ENCODE data around the gene DRC1. TPM values are rescaled to one million over a fixed set of nuclear protein-coding genes. Genes with fewer than 3 reads are reported as not detected.
A peak's percentile ranks its signal among the peaks of the same experiment; 100 is the strongest.
"Not testable (repeated sequence)": the region's sequence is repeated elsewhere in the genome, so short reads cannot be mapped to it uniquely, and the experiment has no call there.

Gene DRC1
- total RNA-seq: under 1 TPM in 1 of 2 donors, not detected in 1; 0.17 TPM

DNA sequence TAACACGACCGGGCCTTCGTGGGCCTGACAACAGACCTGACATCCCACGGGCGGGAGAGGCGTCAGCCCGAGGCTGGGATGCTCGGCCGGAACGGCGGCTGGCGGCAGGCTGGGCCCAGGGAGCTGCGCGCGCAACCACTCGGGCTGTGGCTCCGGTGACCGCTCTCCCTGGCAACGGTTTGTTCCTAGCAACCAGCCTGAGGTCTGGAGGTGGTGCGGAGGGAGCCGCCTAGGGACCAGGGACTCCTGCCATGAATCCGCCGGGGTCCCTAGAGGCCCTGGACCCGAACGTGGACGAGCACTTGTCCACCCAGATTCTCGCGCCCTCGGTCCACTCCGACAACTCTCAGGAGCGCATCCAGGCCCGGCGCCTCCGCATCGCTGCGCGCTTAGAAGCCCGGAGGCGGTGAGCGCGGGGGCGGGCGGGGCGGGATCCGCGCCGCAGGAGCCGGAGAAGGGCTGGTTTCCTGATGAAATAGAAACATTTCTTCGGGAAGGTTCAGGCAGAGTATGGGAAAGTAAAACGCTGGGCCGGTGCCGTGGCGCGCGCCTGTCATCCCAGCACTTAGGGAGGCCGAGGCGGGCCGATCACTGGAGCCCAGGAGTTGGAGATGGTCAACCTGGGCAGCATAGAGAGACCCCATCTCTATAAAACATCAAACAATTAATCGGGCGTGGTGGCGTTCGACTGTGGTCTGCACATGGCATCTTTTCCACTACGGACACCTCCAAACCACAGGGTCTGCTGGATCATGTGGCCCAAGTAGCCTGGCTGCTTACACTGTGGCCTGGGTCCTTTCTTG is at the start of gene DRC1:
DRC1 (plus strand) TSS at position 182 of the 803 bp plus-strand sequence; CDS start at position 252, 70 bp downstream.
- Mint-ChIP-seq H3K27ac (no peak within 1 kb of the TSS), H3K36me3 (ENCODE audit: insufficient read depth in 2 of 2) (no peaks in the 10 kb centered on the region), H3K4me1 (ENCODE audit: low read depth) (peaks cover 11% of the 10 kb centered on the region), H3K9me3 (no peaks in the 10 kb centered on the region), H3K27me3 (ENCODE audit: low read depth) (no peaks in the 10 kb centered on the region), H3K4me3 (peak within 1 kb of the TSS in 1 of 2 donors; percentile 19)
- DNase-seq (peak; percentile 24 to 38), ATAC-seq (replicated peaks in 1 of 2) (peak; percentile 39 to 41)

DNA sequence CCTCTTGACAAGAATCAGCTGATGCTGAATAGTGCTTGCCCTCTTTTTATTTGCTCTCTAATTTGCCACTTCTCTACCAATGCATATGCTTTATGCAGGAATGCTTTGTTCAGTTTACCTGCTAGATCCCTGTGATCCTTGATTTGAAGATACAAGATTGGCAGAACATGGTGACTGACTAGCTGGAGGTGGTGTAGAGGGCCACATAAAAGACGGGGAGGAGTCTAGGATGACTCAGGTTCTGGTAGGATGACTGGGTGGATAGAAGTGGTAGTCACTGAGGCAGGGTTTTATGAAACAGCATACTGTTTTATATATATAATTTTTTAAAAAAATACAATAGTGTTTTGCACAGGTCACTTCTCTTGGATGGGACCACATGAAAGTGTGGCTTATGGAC is 48.8 kb upstream of the DRC1 start:
- Mint-ChIP-seq H3K4me1 (ENCODE audit: low read depth) (peaks cover 82% of the 10 kb centered on the region), H3K9me3 (no peaks in the 10 kb centered on the region), H3K27ac (no peak overlapping the region), H3K27me3 (ENCODE audit: low read depth) (no peaks in the 10 kb centered on the region), H3K36me3 (ENCODE audit: insufficient read depth in 2 of 2) (peaks cover 1 to 6% of the 10 kb centered on the region in 2 donors), H3K4me3 (no peak overlapping the region)
- peak; percentile 47 to 62 for DNase-seq
- ATAC-seq (replicated peaks in 1 of 2): peak; percentile 99

DNA sequence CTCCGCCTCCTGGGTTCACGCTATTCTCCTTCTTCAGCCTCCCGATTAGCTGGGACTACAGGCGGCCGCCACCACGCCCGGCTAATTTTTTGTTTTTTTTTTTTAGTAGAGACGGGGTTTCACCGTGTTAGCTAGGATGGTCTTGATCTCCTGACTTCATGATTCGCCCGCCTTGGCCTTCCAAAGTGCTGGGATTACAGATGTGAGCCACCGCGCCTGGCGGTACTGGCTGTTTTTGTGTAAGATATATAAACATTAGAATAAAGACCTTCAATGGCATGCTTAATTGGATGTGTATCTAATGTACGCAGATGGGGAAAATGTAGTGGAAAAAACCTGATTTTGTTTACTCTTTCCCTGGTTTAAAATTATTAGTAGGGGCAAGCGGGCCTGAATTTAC is 47.3 kb upstream of the DRC1 start:
- H3K27ac Mint-ChIP-seq; H3K9me3 Mint-ChIP-seq; H3K36me3 Mint-ChIP-seq (ENCODE audit: insufficient read depth in 2 of 2); ATAC-seq (replicated peaks in 1 of 2); H3K27me3 Mint-ChIP-seq (ENCODE audit: low read depth); DNase-seq; H3K4me3 Mint-ChIP-seq: not testable (repeated sequence)
- peaks cover 82% of the 10 kb centered on the region for H3K4me1 Mint-ChIP-seq (ENCODE audit: low read depth)

DNA sequence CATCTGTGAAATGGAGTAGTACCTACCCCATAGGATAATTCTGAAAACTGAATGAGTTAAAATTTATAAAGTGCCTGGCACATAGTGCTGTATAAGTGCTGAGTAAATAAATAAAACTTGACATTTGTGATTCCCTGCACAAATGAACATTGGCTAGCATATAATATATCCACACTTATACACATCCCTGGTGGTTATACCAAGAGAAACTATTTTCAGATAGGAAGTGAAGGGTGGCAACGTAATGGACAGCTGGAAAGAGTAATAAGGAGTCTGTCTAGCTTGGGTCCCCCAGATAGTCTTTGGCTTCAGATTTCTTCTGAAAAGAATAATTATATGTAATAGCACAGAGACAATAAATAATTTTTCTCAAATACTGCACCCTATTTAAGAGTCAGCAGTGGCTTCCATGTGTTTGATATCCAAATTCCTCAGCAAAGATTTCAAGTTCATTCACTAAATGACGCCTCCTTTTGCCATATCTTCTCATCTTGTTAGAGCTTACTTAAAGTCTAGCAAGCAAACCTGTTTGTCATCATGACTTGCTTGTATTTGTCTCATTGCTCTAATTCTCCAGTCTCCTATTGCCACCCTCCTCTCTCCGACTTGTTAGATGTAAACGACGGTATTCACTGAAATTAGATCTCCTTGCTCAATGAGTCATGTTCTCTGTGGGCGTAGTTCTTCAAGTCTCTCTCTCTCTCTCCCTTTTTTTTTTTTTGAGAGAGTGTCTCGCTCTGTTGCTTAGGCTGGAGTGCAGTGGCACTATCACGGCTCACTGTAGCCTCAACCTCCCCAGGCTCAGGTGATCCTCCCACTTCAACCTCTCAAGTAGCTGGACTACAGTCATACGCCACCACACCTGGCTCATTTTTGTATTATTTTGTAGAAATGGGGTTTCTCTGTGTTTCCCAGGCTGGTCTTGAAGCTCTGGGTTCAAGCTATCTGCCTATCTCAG is 46.4 kb upstream of the DRC1 start:
- DNase-seq (peak in 1 of 2 donors; percentile 27), ATAC-seq (replicated peaks in 1 of 2) (peak; percentile 31 to 54)
- Mint-ChIP-seq H3K36me3 (ENCODE audit: insufficient read depth in 2 of 2) (peaks cover 1 to 6% of the 10 kb centered on the region in 2 donors), H3K27ac (no peak overlapping the region), H3K27me3 (ENCODE audit: low read depth) (no peaks in the 10 kb centered on the region), H3K4me3 (peak overlapping the region; percentile 11 to 29), H3K4me1 (ENCODE audit: low read depth) (peaks cover 81% of the 10 kb centered on the region), H3K9me3 (no peaks in the 10 kb centered on the region)

DNA sequence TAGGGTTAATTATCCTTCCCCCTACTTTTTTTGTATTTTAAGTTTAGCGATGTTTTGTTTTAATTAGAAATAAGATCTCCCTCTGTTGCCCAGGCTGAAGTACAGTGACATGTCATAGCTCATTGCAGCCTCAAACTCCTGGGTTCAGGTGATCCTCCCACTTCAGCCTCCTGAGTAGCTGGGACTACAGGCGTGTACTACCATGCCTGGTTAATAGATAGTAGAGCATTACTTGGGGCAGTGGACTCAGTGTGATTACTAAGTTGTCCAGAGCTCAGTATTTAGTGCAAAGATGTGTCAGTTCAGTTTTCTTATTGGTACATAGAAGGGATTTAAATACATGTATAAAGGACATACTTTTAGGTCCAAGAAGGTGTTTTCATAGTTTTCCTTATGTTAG is 45.6 kb upstream of the DRC1 start:
- Mint-ChIP-seq H3K4me3 (no peak overlapping the region), H3K27ac (no peak overlapping the region), H3K9me3 (no peaks in the 10 kb centered on the region), H3K36me3 (ENCODE audit: insufficient read depth in 2 of 2) (peaks cover 1 to 6% of the 10 kb centered on the region in 2 donors), H3K4me1 (ENCODE audit: low read depth) (peaks cover 78% of the 10 kb centered on the region), H3K27me3 (ENCODE audit: low read depth) (no peaks in the 10 kb centered on the region)
- ATAC-seq (replicated peaks in 1 of 2) (no peak), DNase-seq (no peak)

DNA sequence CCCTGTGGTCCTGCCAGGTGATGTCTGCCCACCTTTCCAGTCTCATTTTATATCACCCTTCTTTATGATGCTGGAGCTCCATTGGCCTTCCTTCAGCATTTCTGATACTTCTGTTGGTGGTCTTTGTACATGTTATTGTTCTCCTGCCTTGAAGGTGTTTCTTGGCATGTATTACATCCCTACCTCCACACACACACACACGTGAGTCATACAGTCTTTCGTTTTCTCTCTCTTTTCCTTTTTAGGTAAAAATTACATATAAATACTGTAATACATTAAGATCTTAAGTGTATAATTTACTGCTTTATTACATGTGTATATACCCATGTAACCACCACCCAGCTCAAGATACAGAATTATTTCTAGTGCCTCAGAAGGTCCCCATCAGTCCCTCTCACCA is 44.9 kb upstream of the DRC1 start:
- Mint-ChIP-seq H3K27me3 (ENCODE audit: low read depth) (no peaks in the 10 kb centered on the region), H3K4me3 (peak overlapping the region; percentile 21 to 30), H3K36me3 (ENCODE audit: insufficient read depth in 2 of 2) (peaks cover 1 to 8% of the 10 kb centered on the region in 2 donors), H3K27ac (peak overlapping the region; percentile 51), H3K9me3 (no peaks in the 10 kb centered on the region), H3K4me1 (ENCODE audit: low read depth) (peaks cover 74% of the 10 kb centered on the region)
- ATAC-seq (replicated peaks in 1 of 2) (no peak), DNase-seq (no peak)

DNA sequence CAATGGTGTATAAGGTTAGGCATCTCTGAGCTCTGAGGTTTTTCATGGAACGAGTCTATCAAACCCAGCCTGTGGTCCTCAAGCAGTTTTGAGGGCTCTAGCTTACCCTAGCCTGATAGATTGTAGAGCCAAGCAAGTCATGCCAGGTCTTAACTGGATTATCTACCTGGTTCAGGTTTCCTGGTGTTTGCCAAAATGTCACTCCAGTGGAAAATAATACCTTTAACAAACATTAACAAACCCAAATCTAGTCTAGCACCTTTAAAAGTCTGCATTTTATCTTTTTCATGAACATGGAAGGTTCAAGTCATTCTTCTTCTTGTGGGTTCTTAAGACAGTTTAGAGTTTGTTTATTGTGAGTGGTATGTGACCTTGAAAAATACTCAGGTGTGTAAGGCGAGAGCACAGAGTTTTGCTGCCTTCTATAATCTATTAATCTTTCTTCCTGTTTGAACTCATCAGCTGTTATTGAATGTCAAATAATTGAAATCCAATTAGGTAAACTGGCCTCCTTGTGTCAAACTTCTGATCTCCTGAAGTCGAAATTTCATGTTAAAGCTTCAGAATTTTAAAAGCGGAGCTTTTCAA is 41.7 kb upstream of the DRC1 start:
- peaks cover 65% of the 10 kb centered on the region for H3K4me1 Mint-ChIP-seq (ENCODE audit: low read depth)

DNA sequence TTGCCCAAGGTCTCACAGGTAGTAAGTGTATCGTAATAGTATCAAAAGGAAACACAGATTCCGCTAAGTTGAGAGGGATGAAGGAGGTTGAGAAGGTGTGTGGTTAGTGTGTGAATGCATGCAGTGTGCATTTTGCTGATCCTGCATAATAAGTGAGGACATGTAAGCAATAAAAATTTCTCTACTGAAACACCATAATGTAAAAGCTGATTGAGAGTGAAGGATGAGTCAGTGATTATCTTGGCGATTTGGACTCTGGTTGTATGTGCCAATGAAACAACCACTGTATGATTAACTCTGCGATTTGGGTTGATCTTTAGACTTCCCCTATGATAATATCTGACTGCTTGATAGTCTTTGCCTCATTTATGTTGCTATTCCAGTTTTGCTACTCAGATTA is 38.4 kb upstream of the DRC1 start:
- Mint-ChIP-seq H3K36me3 (ENCODE audit: insufficient read depth in 2 of 2) (peaks cover 1 to 10% of the 10 kb centered on the region in 2 donors), H3K4me3 (no peak overlapping the region), H3K9me3 (no peaks in the 10 kb centered on the region), H3K4me1 (ENCODE audit: low read depth) (peaks cover 33% of the 10 kb centered on the region), H3K27ac (no peak overlapping the region), H3K27me3 (ENCODE audit: low read depth) (no peaks in the 10 kb centered on the region)
- ATAC-seq (replicated peaks in 1 of 2): peak; percentile 59 to 64
- no peak for DNase-seq

More for the DNA sequence above, 41.7 kb upstream of the DRC1 start:
- DNase-seq (no peak), ATAC-seq (replicated peaks in 1 of 2) (no peak)
- Mint-ChIP-seq H3K4me3 (no peak overlapping the region), H3K9me3 (no peaks in the 10 kb centered on the region), H3K27ac (no peak overlapping the region), H3K36me3 (ENCODE audit: insufficient read depth in 2 of 2) (peaks cover 1 to 6% of the 10 kb centered on the region in 2 donors), H3K27me3 (ENCODE audit: low read depth) (no peaks in the 10 kb centered on the region)

DNA sequence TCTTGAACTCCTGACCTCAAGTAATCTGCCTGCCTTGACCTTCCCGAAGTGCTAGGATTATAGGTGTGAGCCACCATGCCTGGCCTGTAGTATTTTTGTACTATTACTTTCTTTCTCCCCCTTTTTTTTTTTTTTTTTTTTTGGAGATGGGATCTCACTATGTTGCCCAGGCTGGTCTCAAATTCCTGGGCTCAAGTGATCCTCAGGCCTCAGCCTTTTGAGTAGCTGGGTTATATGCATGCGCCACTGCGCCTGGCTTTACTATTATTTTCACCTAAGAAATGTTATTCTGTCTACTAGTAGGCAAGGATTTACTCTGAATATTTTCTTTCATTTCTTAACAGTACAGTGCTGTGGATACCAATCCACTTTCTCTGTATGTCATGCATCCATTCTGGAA is 37.8 kb upstream of the DRC1 start:
- no peak overlapping the region for H3K4me3 Mint-ChIP-seq
- peaks cover 1 to 14% of the 10 kb centered on the region in 2 donors for H3K36me3 Mint-ChIP-seq (ENCODE audit: insufficient read depth in 2 of 2)
- no peaks in the 10 kb centered on the region for H3K27me3 Mint-ChIP-seq (ENCODE audit: low read depth)
- ATAC-seq (replicated peaks in 1 of 2) (no peak), DNase-seq (no peak)
- no peak overlapping the region for H3K27ac Mint-ChIP-seq
- H3K4me1 Mint-ChIP-seq (ENCODE audit: low read depth): peaks cover 32% of the 10 kb centered on the region
- no peaks in the 10 kb centered on the region for H3K9me3 Mint-ChIP-seq

DNA sequence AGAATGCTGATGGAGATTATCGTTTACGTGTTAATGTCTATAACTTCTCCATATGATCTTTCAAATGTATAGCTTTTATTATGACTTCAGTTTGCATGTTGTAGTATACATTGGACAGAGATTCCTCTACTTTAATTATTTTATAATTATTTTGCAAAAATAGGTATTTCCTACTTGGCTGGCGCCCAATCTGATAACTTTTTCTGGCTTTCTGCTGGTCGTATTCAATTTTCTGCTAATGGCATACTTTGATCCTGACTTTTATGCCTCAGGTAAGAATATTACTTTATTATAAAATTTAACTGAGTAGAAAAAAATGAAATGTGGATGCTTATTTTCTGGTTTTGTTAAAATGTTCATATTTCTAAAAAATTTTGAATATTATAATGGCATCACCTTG is 37.1 kb upstream of the DRC1 start:
- Mint-ChIP-seq H3K4me3 (no peak overlapping the region), H3K27me3 (ENCODE audit: low read depth) (no peaks in the 10 kb centered on the region), H3K36me3 (ENCODE audit: insufficient read depth in 2 of 2) (peaks cover 3 to 21% of the 10 kb centered on the region in 2 donors), H3K4me1 (ENCODE audit: low read depth) (peaks cover 26% of the 10 kb centered on the region), H3K9me3 (no peaks in the 10 kb centered on the region), H3K27ac (no peak overlapping the region)
- no peak for DNase-seq
- no peak for ATAC-seq (replicated peaks in 1 of 2)

DNA sequence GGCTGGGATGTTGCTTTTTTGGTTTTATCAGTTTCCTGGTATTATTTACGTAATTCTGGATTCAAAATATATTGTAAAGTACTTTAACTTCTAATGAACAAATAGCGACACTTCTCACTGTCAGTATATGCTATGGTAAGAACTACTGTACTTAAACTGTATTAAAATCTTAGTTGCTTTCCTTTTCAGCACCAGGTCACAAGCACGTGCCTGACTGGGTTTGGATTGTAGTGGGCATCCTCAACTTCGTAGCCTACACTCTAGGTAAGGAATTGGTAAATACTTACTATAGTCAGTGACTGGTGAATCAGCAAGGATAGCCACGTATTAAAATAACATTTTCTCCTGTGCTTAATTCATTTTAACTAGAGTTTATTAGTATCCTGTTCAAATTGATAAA is 34.8 kb upstream of the DRC1 start:
- Mint-ChIP-seq H3K36me3 (ENCODE audit: insufficient read depth in 2 of 2) (peaks cover 7 to 22% of the 10 kb centered on the region in 2 donors), H3K4me1 (ENCODE audit: low read depth) (peaks cover 21% of the 10 kb centered on the region), H3K27ac (no peak overlapping the region), H3K4me3 (no peak overlapping the region), H3K9me3 (no peaks in the 10 kb centered on the region), H3K27me3 (ENCODE audit: low read depth) (no peaks in the 10 kb centered on the region)
- ATAC-seq (replicated peaks in 1 of 2): no peak
- DNase-seq: no peak

DNA sequence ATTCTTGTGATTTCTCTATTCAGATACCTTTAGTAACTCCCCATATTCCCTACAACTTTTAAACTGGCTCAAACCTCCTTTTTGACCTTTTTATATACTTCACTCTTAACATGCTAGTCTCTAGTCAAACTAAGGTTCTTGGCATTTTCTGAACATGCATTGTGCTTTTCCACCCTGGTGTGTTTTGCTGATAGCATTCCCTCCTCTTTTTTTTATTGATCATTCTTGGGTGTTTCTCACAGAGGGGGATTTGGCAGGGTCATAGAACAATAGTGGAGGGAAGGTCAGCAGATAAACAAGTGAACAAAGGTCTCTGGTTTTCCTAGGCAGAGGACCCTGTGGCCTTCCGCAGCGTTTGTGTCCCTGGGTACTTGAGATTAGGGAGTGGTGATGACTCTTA is 32.1 kb upstream of the DRC1 start:
- not testable (repeated sequence) for ATAC-seq (replicated peaks in 1 of 2); H3K9me3 Mint-ChIP-seq; DNase-seq; H3K4me3 Mint-ChIP-seq; H3K4me1 Mint-ChIP-seq (ENCODE audit: low read depth); H3K27me3 Mint-ChIP-seq (ENCODE audit: low read depth); H3K27ac Mint-ChIP-seq
- peaks cover 11 to 27% of the 10 kb centered on the region in 2 donors for H3K36me3 Mint-ChIP-seq (ENCODE audit: insufficient read depth in 2 of 2)

DNA sequence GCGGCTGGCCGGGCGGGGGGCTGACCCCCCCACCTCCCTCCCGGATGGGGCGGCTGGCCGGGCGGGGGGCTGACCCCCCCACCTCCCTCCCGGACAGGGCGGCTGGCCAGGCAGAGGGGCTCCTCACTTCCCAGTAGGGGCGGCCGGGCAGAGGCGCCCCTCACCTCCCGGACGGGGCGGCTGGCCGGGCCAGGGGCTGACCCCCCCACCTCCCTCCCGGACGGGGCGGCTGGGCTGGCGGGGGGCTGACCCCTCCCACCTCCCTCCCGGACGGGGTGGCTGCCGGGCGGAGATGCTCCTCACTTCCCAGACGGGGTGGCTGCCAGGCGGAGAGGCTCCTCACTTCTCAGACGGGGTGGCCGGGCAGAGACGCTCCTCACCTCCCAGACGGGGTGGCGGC is 30.8 kb upstream of the DRC1 start:
- not testable (repeated sequence) for H3K27ac Mint-ChIP-seq; DNase-seq; ATAC-seq (replicated peaks in 1 of 2); H3K4me3 Mint-ChIP-seq; H3K9me3 Mint-ChIP-seq; H3K27me3 Mint-ChIP-seq (ENCODE audit: low read depth); H3K4me1 Mint-ChIP-seq (ENCODE audit: low read depth)
- peaks cover 13 to 30% of the 10 kb centered on the region in 2 donors for H3K36me3 Mint-ChIP-seq (ENCODE audit: insufficient read depth in 2 of 2)

All from activated T-cell treated with anti-CD3 and anti-CD28 coated beads, Interleukin-2, amount 50 U/mL, for 72 hours (primary cell).